VCaP (cell line): ENCODE measurements around the gene TMPRSS4.

Experiments used
- H3K27ac ChIP-seq: fragments of 450-650 bp; 2 replicates; pipeline ENCODE4 v1.5.1; 2017
- CTCF ChIP-seq: fragments of 450-650 bp; conservative IDR thresholded peaks from 2 replicates; pipeline ENCODE4 v1.5.1; 2017; ENCODE audit warnings: mild to moderate bottlenecking, moderate library complexity

The TMPRSS4 gene

DNA sequence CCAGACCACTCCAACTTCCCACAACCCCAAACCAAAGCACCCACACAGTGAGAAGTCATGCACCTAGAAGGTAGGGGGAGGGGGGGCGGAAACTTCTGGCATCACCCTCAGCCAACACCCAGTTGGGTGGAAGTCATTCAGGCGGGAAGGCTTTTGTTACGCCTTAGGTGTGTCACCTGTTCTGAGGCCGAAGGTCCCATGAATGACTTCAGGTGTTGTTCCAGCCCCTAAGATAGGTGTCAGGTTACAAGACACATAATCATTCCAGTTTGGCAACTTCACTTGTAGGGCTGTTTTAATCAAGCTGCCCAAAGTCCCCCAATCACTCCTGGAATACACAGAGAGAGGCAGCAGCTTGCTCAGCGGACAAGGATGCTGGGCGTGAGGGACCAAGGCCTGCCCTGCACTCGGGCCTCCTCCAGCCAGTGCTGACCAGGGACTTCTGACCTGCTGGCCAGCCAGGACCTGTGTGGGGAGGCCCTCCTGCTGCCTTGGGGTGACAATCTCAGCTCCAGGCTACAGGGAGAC, at the start of gene TMPRSS4:
Gene TMPRSS4, plus strand, starts transcription at position 325 of the 528 bp plus-strand sequence. CDS start 225 bp downstream, outside the sequence.
- peak within 1 kb of the TSS; percentile 49 for H3K27ac ChIP-seq
- TF ChIP-seq CTCF = no peak

GRCh38 chr11:118027694-118028093, 49.2 kb upstream of the TMPRSS4 start:
- no peak for TF ChIP-seq CTCF
- no peak overlapping the region for H3K27ac ChIP-seq

DNA sequence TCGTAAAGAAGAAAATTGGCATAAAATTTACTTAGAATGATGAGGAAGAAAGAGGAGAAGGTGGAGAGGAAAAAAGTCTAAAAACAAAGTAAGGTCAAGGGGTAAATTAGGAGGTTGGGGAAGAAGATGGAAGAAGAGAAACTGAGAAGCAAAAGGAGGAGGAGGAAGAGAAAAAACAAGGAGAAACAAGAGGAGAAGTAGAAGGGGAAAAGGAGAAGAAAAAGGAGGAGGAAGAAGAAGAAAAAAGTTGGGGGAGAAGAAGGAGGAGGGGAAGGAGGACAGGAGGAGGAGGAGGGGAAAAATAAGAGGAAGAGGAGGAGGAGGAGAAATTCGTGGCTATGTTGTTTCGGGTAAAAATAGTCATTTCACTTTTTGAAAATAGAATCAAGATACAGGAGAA, 48.3 kb upstream of the TMPRSS4 start:
- no peak for TF ChIP-seq CTCF
- no peak overlapping the region for H3K27ac ChIP-seq

GRCh38 chr11:118033443-118033842, 43.4 kb upstream of the TMPRSS4 start:
- no peak overlapping the region for H3K27ac ChIP-seq
- TF ChIP-seq CTCF = no peak

GRCh38 chr11:118042141-118042540, 34.7 kb upstream of the TMPRSS4 start:
- H3K27ac ChIP-seq = no peak overlapping the region
- TF ChIP-seq CTCF = no peak

- no peak for TF ChIP-seq CTCF
Observed at GRCh38 chr11:118042796-118043195, 34.1 kb upstream of the TMPRSS4 start.

DNA sequence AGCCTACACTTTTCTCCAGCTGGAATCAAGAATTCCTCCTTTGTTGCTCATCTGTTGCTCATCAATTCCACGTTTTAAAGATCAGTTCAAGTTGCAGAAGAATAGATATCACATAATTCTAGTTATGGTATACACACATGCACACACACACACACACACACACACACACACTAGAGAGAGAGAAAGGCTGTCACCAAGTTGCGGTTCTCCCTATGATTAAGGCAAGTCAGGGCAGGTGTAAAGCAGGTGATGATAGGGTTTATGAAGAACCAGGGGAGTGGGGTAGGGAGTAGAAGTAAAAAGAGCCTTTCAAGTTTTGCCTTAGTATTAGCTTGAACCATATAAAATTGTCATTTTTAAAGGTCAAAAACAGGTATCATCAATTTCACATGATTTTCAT, 31.7 kb upstream of the TMPRSS4 start:
- no peak overlapping the region for H3K27ac ChIP-seq
- TF ChIP-seq CTCF = no peak

More at GRCh38 chr11:118042796-118043195, 34.1 kb upstream of the TMPRSS4 start:
- H3K27ac ChIP-seq = no peak overlapping the region
